AG09319 (cell line): ENCODE results near the gene SERPINE3.
A peak's percentile ranks its signal among the peaks of the same experiment; 100 is the strongest.

ENCODE experiments used
- DNase-seq: peaks from one replicate; pipeline ENCODE4 v3.0.0-alpha.2; 2010; ENCODE audit warnings: low read depth; ENCODE audit errors: extremely low read depth
- CTCF ChIP-seq: IDR thresholded peaks from 2 replicates; pipeline ENCODE4 v1.5.1; 2011; ENCODE audit warnings: low read depth, mild to moderate bottlenecking, inconsistent platforms, low read length, moderate library complexity

The SERPINE3 gene

DNA sequence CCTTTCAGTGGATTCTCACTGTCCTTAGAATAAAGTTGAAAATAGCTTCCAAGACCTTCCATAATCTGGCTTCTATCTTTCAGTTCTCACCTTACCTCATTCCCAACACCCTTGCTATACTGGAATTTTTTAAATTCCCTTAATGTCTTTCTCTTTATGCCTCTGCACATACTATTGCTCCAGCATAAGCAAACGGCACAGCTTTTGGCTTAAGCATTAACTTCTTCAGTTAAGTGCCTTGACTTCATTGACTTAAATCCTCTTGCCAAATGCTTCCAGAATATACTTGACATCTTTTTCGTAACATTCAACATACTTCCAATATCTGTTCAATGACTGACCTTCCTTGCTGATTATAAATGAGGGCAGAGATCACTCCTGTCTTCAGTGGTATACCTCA is 34.0 kb downstream of the SERPINE3 start:
- DNase-seq = no peak
- TF ChIP-seq CTCF = no peak

- DNase-seq = no peak
- no peak for TF ChIP-seq CTCF
Measured at GRCh38 chr13:51380269-51380668, 40.8 kb downstream of the SERPINE3 start.

- no peak for DNase-seq
- TF ChIP-seq CTCF = no peak
Measured at GRCh38 chr13:51385114-51385513, 45.6 kb downstream of the SERPINE3 start.

- DNase-seq = no peak
- no peak for TF ChIP-seq CTCF
Measured at GRCh38 chr13:51394724-51395123, 55.2 kb downstream of the SERPINE3 start.

DNA sequence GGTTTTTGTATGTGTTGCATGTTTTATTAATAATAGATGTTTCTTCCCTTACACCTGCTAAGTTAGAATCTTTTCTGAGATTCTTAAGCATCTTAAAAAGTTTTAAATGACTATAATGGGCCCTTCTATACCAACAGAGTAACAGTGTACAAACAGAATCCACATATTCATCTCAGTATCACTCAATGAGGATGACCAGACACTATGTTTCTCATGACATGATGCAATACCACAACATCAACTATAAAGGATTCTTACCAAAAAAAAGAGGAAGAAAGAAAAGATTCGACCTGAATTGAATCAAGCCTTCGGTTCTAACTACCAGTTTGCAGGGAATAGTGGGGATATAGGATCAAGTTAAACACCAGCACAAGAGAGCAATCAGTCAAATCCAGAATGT is 56.9 kb downstream of the SERPINE3 start:
- DNase-seq = no peak
- TF ChIP-seq CTCF = no peak

DNA sequence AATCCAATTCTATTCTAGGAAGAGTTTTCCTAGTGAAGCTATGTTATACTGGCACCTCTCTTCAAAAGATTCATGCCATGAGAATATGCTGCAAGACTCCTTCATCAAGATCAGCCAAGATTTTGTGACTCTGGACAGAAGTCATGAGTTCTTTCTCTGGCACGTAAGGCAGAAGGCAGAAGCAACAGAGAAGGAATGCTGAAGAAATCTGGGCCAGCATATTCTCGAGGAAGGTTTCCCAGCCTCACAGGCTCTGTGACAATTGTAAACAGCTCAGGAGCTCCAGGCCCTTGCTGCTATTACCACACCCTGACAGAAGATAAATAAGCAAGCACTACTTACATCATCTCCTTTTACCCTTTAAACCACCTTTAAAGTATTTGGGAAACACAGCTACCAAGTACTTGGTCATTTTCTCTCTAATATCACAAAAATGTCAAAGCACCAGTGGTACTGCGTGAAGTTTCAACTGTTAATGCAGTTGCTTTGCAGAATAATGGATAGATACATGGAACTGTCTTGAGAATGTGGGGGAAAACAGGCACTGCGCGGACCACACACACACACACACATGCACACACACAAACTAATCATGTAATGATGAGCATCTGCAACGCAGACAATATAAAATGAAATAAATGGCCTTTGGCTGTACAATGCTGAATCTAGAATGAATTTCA is 57.9 kb downstream of the SERPINE3 start:
- peak; percentile 48 for DNase-seq
- TF ChIP-seq CTCF = no peak

GRCh38 chr13:51405176-51405575 is 65.7 kb downstream of the SERPINE3 start:
- no peak for TF ChIP-seq CTCF
- DNase-seq = no peak
